HFFc6 (cell line): ENCODE results near the gene SEPTIN3. TPM values are rescaled to one million over a fixed set of nuclear protein-coding genes. Genes with fewer than 3 reads are reported as not detected.

Source experiments
- DNase-seq: peaks from one replicate; pipeline ENCODE4 v3.0.0-alpha.2; 2018
- H3K27ac Mint-ChIP-seq: 2 replicates; pipeline ENCODE4 v1.8.0; 2020; ENCODE audit warnings: mild to moderate bottlenecking, mixed read lengths
- H3K27me3 Mint-ChIP-seq: 2 replicates; pipeline ENCODE4 v1.8.0; 2021; ENCODE audit warnings: mild to moderate bottlenecking, moderate library complexity, mixed read lengths; ENCODE audit not compliant: insufficient read depth
- H3K36me3 Mint-ChIP-seq: 2 replicates; pipeline ENCODE4 v1.8.0; 2021; ENCODE audit warnings: low read depth, mixed read lengths
- H3K4me1 Mint-ChIP-seq: 2 replicates; pipeline ENCODE4 v1.8.0; 2020; ENCODE audit warnings: low read depth, mixed read lengths
- H3K4me3 Mint-ChIP-seq: 2 replicates; pipeline ENCODE4 v1.8.0; 2020; ENCODE audit warnings: mild to moderate bottlenecking, moderate library complexity, mixed read lengths
- H3K9me3 Mint-ChIP-seq: 2 replicates; pipeline ENCODE4 v1.8.0; 2020; ENCODE audit warnings: mild to moderate bottlenecking, mixed read lengths
- total RNA-seq, 6 experiments: library from RNA; stranded (reverse); fragmentation: NEBNext Ultra II Directional; extraction: Animal tissue kit (Norgen Biotek cat#: 25700); gene quantifications; 2 replicates in 1 of 6; 3 replicates in 5 of 6; pipeline ENCODE4 v1.2.3, GENCODE V29; 2021
- TF ChIP-seq, protein P1 (sequence below): fragments of 200-600 bp; sonication (generic); IDR thresholded peaks from 2 replicates; pipeline ENCODE4 v1.5.0; 2021; ENCODE audit warnings: antibody characterized with exemption, mild to moderate bottlenecking

Gene SEPTIN3
- total RNA-seq, 6 experiments from 2014 or later = 0.05 to 0.17 TPM; not detected in 4

DNA sequence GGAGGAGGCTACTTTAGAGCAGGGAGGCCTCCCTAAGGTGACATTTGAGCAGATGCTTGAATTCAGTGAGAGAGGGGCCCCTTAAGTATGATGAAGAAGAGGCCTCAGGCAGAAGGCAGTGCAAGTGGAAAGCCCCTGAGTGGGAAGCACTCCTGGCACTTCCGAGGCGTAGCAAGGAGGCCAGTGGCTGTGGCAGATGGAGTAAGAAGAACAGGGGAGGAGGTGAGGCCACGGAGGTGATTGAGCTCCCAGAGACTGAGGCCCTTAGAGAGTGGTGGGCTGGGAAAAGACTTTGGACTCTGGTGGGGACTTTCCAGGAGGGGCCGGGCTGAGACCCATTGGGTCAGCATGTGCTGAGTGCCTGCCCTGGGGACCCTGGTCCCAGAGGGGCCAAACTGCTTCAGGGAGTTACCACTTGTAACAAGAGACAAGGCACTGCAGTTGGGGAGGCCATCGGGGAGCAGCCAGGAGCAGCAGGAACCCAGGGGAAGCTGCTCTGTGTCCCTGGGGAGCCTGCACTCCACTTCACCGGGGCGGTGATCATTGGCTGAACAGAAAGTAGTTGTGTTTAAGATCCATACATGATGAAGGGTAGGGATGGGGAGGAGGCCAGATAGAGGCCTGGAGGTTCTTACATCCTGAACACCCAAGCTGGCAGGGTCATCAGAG is 19.8 kb upstream of the SEPTIN3 start:
- Mint-ChIP-seq H3K36me3 (peaks cover 4% of the 10 kb centered on the region; the same call in 1 of the 2 replicates), H3K4me1 (peaks cover 17% of the 10 kb centered on the region), H3K27ac (no peak overlapping the region), H3K9me3 (no peaks in the 10 kb centered on the region), H3K27me3 (peaks cover 2% of the 10 kb centered on the region), H3K4me3 (no peak overlapping the region)
- no peak for DNase-seq
- TF ChIP-seq, protein P1, sequence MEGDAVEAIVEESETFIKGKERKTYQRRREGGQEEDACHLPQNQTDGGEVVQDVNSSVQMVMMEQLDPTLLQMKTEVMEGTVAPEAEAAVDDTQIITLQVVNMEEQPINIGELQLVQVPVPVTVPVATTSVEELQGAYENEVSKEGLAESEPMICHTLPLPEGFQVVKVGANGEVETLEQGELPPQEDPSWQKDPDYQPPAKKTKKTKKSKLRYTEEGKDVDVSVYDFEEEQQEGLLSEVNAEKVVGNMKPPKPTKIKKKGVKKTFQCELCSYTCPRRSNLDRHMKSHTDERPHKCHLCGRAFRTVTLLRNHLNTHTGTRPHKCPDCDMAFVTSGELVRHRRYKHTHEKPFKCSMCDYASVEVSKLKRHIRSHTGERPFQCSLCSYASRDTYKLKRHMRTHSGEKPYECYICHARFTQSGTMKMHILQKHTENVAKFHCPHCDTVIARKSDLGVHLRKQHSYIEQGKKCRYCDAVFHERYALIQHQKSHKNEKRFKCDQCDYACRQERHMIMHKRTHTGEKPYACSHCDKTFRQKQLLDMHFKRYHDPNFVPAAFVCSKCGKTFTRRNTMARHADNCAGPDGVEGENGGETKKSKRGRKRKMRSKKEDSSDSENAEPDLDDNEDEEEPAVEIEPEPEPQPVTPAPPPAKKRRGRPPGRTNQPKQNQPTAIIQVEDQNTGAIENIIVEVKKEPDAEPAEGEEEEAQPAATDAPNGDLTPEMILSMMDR = no peak

DNA sequence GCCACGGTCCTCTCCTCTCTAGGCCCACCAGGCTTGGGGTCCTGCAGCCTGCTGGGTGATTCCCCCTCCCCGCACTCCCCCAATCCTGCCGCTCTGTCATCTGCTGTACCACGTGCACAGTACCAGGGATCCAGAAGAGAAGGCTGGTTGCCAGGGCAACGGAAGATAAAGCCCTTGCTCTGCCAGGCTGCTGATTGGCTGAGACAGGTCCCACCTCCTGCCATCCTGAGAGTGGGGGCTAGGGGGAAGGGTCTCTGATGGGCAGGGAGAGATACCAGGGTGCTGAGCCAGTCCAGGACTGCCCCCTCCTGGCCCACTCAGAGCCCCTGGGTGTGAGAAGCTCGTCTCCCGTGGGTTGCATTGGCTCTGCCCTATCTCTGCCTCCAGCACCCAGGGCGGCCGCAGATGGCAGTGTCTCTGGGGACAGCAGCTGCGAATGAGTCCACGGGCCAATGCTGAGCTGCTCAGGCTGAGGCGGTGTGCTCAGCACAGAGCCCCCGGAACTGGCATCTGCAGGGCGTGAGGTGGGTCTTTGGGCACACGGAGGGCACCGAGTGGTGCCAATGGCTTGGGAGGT is 17.3 kb upstream of the SEPTIN3 start, which contains the start of gene SMIM45:
Gene SMIM45, plus strand, starts transcription at position 253 of the 577 bp plus-strand sequence.
- H3K36me3 Mint-ChIP-seq = no peaks in the 10 kb centered on the region
- H3K4me1 Mint-ChIP-seq = no peaks in the 10 kb centered on the region
- DNase-seq = no peak
- no peak within 1 kb of the TSS for H3K4me3 Mint-ChIP-seq
- no peaks in the 10 kb centered on the region for H3K9me3 Mint-ChIP-seq
- TF ChIP-seq, protein P1 = peak; percentile 24; the same call in 1 of the 2 replicates
- peaks cover 2% of the 10 kb centered on the region for H3K27me3 Mint-ChIP-seq
- H3K27ac Mint-ChIP-seq = no peak within 1 kb of the TSS

DNA sequence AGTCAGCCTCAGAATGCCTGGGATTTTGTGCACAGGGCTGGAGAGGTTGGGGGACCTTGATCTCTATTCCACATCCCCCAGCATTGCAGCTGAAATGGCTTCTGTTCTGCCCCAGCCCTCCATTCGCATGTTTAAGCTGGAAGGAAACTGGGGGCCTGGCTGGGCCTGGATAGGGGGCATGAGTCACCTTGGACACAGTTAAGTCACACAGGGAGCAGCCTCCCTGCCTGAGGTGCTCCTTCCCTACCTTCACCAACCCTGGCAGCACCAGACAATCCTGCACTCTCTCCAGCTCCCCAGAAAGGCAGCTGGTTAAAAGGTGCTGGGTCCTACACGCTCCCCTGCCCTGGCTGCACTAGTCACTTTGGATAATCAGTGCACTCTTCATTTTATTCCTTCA is 16.5 kb upstream of the SEPTIN3 start:
- Mint-ChIP-seq H3K9me3 (no peaks in the 10 kb centered on the region), H3K27me3 (peaks cover 4% of the 10 kb centered on the region), H3K4me1 (peaks cover 5% of the 10 kb centered on the region), H3K4me3 (no peak overlapping the region), H3K36me3 (no peaks in the 10 kb centered on the region), H3K27ac (no peak overlapping the region)
- no peak for DNase-seq
- TF ChIP-seq, protein P1 = no peak

DNA sequence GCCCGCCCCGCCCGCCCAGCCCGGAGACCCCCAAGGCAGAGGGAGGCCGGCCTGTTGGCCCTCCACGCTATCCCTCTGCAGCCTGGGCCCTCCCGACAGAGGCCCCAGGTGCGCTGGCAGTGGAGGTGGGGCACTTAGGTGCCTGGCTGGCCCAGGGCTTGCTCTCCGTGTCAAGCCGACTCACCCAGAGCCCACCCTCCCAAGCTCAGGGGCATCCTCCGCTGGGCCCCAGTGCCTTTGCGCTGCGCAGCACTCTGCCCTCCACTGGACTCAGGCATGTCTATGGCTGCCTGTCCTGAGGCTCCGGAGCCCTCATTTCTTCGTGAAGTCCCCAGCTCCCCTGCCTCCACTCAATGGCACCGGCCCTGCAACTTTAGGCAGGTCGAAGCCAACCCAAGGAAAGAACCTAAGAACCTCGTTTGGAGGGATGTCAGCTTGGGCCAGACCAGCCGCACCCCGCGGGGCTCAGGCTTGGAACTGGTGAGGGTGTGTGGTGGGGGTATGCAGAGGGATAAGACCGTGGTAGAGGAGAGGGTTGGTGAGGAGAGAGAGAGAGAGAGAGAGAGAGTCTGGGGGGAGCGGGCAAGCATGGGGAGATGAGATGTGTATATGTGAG is 11.2 kb upstream of the SEPTIN3 start:
- Mint-ChIP-seq H3K4me3 (no peak overlapping the region), H3K36me3 (no peaks in the 10 kb centered on the region), H3K4me1 (peaks cover 5% of the 10 kb centered on the region), H3K27ac (no peak overlapping the region), H3K27me3 (peaks cover 5% of the 10 kb centered on the region), H3K9me3 (no peaks in the 10 kb centered on the region)
- TF ChIP-seq, protein P1 = no peak; the same call in none of the 2 replicates
- DNase-seq = no peak

DNA sequence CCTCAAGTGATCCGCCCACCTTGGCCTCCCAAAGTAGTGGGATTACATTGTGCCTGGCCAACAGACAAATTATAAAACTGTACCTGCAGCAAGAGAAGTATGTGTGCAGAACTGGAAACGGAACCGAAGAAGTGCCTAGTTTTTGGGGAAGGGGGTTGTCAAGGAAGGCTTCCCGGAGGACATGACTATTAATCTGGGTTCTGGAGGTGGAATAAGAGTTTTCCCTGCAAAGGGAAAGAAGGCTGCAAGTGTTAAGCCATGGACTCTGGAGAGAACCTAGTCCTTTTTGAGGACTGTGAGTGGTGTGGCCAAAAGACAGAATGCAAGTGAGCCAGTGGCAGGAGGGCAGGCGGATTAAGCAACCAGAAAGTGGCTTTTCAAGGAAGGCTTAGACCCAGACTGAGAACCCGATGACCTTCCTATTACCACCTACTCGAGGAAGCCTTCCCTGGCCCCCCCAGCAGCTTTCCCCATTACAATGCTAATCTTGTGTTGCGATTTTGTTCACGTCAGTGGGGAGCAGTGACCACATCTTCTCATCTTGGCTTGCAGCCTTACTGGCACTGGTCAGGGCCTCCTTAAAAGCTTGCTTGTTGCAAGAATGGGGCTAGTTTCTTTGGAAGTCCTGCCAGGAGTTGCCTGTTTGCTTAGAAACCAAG is 5.7 kb upstream of the SEPTIN3 start:
- Mint-ChIP-seq H3K4me3 (no peak overlapping the region), H3K4me1 (peaks cover 10% of the 10 kb centered on the region), H3K27ac (no peak overlapping the region), H3K36me3 (no peaks in the 10 kb centered on the region), H3K9me3 (no peaks in the 10 kb centered on the region), H3K27me3 (peaks cover 2% of the 10 kb centered on the region)
- no peak for DNase-seq
- TF ChIP-seq, protein P1 = no peak
